ENCODE results near the gene KRT6C. TPM values are rescaled to one million over a fixed set of nuclear protein-coding genes. Genes with fewer than 3 reads are reported as not detected.
"Not testable (repeated sequence)": the region's sequence is repeated elsewhere in the genome, so short reads cannot be mapped to it uniquely, and the experiment has no call there.

The KRT6C gene
- total RNA-seq, result not detected in 2 replicates

DNA sequence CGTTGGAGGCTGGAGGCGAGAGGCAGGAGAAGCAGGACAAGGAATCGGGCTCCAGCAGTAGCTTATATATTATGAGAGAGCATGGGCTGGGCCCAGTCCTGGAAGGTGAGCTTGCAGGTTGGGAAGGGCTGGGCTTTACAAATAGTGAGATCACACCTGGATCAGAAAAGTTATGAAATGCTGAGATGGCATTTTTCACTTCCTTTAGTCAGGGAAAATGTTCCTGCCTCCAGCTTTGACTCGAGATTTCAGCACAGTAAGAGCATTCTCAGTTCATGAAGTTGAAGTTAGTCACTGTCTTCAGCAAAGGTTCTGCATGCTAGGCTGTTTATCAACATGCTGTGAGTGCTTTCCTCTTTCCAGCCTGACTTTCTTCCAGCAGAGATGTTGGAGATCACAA, at the start of gene KRT6C:
TSS of gene KRT6C (minus strand) at position 38 of the 400 bp plus-strand sequence. CDS start 68 bp downstream, outside the sequence.
- DNase-seq, result no peak

DNA sequence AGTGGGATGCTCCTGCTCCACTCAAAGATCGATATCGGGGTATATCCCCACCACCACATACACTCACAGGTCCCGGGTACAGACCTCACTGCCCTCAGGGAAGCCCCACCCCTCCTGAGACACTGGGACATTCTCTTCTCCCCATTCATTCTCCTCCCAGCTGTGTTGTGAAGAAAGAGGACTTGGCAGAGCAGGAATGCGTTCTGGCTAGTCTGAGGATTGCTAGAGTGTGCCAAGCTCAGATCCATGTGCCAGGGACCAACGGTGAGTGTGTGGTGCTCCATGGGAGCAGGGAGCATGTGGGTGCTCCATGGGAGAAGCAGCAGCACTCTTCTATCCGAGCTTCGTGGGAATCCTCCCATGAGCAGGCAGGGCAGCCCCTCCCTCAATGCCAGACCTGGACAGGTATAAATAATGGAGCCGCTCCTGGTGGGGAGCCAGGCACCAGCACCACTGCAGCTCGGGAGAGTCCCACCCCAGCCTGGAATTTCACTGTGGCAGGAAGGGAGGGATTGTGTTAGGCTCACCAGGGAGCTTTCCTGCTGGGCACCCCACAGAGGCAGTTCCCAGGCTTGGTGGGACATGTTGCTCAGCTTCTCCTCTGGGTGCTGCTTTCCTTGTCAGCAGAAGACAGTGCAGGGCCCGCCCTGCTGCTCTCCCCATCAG, 48.9 kb upstream of the KRT6C start:
- DNase-seq, result no peak

GRCh38 chr12:52521568-52522266, 48.1 kb upstream of the KRT6C start:
- DNase-seq, result no peak

GRCh38 chr12:52521175-52521567, 47.6 kb upstream of the KRT6C start:
- DNase-seq, result no peak

DNA sequence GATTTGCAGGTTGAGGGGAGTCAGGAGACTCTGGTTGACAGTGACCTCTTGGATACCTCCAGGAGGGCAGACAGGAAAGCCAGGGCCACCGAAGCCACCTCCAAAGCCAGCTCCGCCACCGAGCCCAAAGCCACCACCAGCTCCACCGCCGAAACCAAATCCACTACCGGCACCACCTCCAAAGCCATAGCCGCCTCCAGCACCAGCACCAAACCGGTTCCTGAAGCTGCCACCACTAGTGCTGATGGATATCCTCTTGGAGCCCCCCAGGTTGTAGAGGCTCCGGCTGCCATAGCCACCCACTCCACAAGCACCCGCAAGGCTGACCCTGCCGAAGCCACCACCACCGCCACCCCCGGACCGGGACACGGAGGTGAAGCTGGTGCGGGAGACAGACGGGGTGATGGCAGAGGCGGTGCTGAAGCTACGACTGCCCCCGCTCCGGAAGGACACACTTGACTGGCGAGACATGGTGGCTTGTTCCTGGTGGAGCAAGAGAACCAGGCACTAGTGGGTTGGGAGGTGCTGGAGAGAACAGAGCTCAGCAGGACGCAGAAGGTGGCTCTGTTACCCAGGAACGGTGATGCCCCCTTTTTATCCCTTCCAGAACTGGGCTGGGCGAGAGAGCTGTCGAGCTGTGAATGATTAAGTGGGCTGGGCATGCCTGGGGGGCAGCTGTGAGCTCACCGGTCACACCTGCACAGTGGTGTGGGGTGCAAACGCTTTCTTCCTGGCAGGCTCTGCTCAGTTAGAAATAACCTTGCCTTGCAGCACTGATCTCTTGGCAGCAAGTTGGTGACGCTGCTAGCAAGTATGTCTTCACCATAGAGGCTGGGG, 46.4 kb upstream of the KRT6C start, which contains the start of gene KRT5:
TSS of gene KRT5 (minus strand) at position 569 of the 837 bp plus-strand sequence. CDS start at position 471, 98 bp downstream.
- no peak for DNase-seq

DNA sequence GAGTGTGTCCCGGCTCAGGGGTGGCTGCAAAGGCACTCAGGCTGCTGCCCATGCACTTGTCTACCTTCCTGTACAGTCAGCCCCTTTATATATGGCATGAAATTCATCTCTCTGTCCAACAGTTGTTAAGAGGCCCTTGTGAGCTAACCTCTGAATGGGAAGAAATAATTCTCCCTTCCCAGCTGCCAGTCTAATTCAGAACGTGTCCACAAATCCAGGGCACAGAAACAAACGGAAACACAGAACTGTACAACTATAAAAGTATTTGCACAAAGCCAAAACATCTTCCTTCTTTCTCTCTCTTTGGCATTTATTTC, 45.7 kb upstream of the KRT6C start:
- no peak for DNase-seq

DNA sequence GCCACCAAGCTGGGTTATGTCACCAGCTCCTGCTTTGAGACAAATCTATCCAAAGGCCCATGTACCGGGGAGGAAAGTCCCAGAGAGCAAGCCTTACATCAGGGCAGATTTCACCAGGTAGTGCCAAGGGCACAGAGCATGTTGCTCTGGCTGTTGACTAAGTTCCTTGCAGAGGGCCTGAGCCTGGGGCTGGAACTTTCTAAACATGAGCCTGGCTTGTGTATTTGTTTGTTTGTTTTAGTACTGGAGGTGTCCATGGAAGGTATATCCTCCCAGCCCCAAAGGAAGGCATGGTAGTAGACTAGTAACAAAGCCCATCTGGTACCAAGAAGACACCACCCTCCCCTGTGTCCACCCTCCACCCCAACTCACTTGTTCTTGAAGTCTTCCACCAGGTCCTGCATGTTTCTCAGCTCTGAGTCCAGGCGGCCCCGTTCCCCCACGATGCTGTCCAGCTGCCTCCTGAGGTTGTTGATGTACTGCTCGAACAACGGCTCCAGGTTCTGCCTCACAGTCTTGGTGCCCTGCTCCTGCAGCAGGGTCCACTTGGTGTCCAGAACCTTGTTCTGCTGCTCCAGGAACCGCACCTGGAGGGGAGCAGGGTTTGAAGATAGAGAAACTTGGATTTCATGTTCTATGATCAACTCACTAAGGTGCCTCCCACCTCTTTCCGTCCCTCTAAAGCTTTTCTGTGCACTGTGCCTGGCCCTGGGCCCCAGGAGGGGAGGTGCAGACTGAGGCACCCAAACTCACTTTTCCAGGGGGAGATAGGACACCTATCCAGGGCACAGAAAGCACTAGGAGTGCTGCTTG, 45.2 kb upstream of the KRT6C start:
- no peak for DNase-seq

GRCh38 chr12:52517888-52518287, 44.3 kb upstream of the KRT6C start:
- DNase-seq, result no peak

- no peak for DNase-seq
Measured at GRCh38 chr12:52517005-52517835, 43.6 kb upstream of the KRT6C start.

DNA sequence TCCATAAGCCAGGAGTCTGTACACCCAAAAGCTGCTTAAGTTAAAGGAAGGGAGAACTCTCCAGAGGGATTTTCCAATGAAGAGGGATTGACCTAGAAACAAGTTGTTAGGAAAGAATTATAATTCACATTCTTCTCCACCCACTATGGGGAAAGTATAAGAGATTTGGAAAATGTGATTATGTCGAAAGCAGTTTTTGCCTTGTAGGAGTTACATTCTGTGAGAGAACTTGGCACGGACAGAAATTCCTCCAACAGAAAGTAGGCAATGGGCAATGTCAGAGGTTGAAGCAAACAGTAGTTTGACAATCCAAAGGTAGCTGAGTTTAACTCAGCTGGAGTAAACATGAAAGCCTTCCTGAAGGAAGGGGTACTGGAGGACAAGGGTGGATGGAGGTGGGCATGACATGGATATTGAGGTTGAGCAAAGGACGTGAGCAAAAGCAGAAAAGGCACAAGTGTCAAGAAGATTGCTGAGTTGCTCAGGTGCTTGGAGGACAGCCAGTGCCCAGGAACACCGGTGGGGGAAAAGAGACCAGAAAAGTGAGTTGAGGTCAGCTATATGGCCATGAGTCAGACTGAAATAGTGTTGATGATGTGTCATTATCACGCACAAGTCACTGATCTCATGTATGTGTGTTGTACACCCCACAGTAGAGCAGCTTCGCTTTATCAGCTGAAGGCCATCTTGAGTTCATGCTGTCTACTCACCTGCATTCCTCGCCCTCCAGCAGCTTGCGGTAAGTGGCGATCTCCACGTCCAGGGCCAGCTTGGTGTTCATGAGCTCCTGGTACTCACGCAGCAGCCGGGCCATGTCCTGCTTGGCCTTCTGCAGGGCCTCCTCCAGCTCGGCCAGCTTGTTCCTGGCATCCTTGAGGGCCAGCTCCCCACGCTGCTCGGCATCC, 42.6 kb upstream of the KRT6C start:
- no peak for DNase-seq

- no peak for DNase-seq
Measured at GRCh38 chr12:52515319-52515646, 41.7 kb upstream of the KRT6C start.

GRCh38 chr12:52514471-52515318, 41.1 kb upstream of the KRT6C start:
- DNase-seq, result no peak

DNA sequence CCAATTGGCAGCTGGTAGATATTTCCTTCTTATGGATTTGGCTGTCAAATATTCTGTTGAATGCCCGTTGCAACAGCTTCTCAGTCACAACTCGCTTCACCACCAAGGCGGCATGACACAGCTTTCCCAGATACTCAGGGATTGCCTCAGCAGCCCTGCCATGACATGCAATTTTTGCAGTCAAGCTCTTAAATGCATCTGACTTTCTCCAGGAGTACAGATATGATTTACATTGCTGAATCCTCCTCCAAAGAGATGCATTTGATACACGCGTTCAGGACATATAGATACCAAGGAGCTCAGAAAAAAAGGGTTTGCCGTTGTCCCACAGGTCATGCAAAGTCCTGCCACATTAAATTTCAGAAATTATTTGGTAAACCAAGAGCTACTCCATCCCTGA, 40.1 kb upstream of the KRT6C start:
- no peak for DNase-seq

- no peak for DNase-seq
Measured at GRCh38 chr12:52508211-52508610, 34.6 kb upstream of the KRT6C start.

- peak; percentile 41 for DNase-seq
Measured at GRCh38 chr12:52506858-52507715, 33.5 kb upstream of the KRT6C start.

GRCh38 chr12:52502877-52503276, 29.3 kb upstream of the KRT6C start:
- DNase-seq, result no peak

GRCh38 chr12:52501490-52501889, 27.9 kb upstream of the KRT6C start:
- no peak for DNase-seq

DNA sequence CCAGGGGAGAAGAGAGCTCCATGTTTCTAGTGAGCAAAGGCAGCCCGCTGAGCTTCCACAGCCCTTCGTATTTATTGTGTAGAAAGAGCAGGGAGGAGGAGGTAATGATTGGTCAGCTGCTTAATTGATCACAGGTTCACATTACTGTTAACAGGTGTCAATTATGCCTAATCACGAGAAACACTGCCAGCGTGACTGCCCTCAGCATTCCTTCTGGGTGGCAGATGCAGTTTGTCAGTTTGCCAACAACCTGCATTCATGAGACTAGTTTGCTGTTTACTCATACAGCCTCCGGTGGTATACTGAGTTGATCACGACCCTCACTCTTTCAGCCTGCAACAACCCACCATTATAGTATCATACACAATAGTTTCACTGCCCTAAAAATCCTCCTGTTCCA, 27.0 kb upstream of the KRT6C start:
- DNase-seq, result not testable (repeated sequence)

All from dermis blood vessel endothelial cell (primary cell).